ENCODE results near the gene ZFP64. TPM values are rescaled to one million over a fixed set of nuclear protein-coding genes. Genes with fewer than 3 reads are reported as not detected.
"Not testable (repeated sequence)": the region's sequence is repeated elsewhere in the genome, so short reads cannot be mapped to it uniquely, and the experiment has no call there.

The ZFP64 gene
- total RNA-seq, 1 donor from 2014 or later, result 25.5 TPM

DNA sequence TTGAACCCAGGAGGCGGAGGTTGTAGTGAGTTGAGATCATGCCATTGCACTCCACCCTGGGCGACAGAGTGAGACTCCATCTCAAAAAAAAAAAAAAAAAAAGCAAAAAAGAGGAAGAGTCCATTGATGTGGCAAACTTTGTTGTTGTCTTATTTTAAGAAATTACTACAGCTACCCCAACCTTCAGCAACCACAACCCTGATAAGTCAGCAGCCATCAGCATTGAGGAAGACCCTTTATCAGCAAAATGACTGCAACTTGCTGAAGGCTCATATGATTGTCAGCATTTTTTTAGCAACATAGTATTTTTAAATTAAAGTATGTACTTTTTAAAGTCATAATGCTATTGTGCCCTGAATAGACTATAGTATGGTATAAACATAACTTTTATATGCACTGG is 48.8 kb downstream of the ZFP64 start:
- no peaks in the 10 kb centered on the region for H3K9me3 Mint-ChIP-seq
- H3K27me3 Mint-ChIP-seq (ENCODE audit: low read depth), result no peaks in the 10 kb centered on the region
- no peaks in the 10 kb centered on the region for H3K4me1 Mint-ChIP-seq
- no peak overlapping the region for H3K4me3 Mint-ChIP-seq
- H3K36me3 Mint-ChIP-seq (ENCODE audit: low read depth), result peaks cover 17% of the 10 kb centered on the region
- DNase-seq (ENCODE audit: low read depth, low spot score), result no peak
- no peak overlapping the region for H3K27ac Mint-ChIP-seq (ENCODE audit: unreplicated experiment)
- TF ChIP-seq, protein P1, sequence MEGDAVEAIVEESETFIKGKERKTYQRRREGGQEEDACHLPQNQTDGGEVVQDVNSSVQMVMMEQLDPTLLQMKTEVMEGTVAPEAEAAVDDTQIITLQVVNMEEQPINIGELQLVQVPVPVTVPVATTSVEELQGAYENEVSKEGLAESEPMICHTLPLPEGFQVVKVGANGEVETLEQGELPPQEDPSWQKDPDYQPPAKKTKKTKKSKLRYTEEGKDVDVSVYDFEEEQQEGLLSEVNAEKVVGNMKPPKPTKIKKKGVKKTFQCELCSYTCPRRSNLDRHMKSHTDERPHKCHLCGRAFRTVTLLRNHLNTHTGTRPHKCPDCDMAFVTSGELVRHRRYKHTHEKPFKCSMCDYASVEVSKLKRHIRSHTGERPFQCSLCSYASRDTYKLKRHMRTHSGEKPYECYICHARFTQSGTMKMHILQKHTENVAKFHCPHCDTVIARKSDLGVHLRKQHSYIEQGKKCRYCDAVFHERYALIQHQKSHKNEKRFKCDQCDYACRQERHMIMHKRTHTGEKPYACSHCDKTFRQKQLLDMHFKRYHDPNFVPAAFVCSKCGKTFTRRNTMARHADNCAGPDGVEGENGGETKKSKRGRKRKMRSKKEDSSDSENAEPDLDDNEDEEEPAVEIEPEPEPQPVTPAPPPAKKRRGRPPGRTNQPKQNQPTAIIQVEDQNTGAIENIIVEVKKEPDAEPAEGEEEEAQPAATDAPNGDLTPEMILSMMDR (conservative IDR thresholded peaks at IDR 0.05), result no peak

DNA sequence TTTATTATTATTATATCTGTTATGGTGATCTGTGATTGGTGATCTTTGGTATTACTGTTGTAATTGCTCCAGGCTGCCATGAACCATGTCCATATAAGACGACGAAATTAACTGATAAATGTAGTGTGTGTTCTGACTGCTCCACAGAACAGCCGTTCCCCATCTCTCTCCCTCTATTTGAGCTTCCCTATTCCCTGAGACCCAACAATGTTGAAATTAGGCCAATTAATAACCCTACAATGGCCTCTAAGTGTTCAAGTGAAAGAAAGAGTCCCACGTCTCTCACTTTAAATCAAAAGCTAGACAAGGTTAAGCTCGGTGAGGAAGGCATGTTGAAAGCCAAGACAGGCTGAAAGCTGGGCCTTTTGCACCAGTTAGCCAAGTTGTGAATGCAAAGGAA is 51.6 kb downstream of the ZFP64 start:
- Mint-ChIP-seq H3K36me3 (ENCODE audit: low read depth) (peaks cover 17% of the 10 kb centered on the region), H3K27ac (ENCODE audit: unreplicated experiment) (no peak overlapping the region), H3K9me3 (peaks cover 3% of the 10 kb centered on the region), H3K4me3 (no peak overlapping the region), H3K27me3 (ENCODE audit: low read depth) (no peaks in the 10 kb centered on the region), H3K4me1 (no peaks in the 10 kb centered on the region)
- TF ChIP-seq, protein P1 (conservative IDR thresholded peaks at IDR 0.05), result no peak
- no peak for DNase-seq (ENCODE audit: low read depth, low spot score)

DNA sequence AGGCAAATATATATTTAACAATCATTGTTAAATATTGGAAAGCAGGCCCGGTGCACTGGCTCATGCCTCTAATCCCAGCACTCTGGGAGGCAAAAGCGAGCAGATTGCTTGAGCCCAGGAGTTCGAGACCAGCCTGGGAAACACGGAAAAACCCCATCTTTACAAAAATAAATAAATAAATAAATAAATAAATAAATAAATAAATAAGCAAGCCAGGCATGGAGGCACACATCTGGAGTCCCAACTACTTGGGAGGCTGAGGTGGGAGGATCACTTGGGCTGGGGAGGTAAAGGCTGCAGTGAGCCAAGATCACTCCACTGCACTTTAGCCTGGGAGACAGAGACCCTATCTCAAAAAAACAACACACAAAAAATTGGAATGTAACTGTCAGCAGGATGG is 53.7 kb downstream of the ZFP64 start:
- Mint-ChIP-seq H3K27ac (ENCODE audit: unreplicated experiment) (no peak overlapping the region), H3K4me1 (no peaks in the 10 kb centered on the region), H3K27me3 (ENCODE audit: low read depth) (no peaks in the 10 kb centered on the region), H3K9me3 (peaks cover 3% of the 10 kb centered on the region), H3K4me3 (no peak overlapping the region), H3K36me3 (ENCODE audit: low read depth) (peaks cover 16% of the 10 kb centered on the region)
- TF ChIP-seq, protein P1 (conservative IDR thresholded peaks at IDR 0.05), result no peak
- no peak for DNase-seq (ENCODE audit: low read depth, low spot score)

DNA sequence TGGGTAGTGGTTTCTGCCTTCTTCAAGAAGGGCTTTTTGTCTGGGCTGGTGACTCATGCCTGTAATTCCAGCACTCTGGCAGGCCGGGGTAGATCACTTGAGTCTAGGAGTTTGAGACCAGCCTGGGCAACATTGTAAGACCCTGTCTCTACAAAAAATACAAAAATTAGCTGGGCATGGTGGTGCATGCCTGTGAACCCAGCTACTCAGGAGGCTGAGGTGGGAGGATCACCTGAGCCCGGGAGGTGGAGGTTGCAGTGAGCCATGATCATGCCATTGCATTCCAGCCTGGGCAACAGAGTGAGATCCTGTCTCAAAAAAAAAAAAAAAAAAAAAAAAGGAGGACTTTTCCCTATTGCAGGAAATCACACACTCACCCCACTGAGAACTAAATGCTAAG is 57.9 kb downstream of the ZFP64 start:
- not testable (repeated sequence) for H3K27ac Mint-ChIP-seq (ENCODE audit: unreplicated experiment); H3K36me3 Mint-ChIP-seq (ENCODE audit: low read depth); H3K4me1 Mint-ChIP-seq; H3K4me3 Mint-ChIP-seq; DNase-seq (ENCODE audit: low read depth, low spot score); H3K27me3 Mint-ChIP-seq (ENCODE audit: low read depth); H3K9me3 Mint-ChIP-seq

GRCh38 chr20:52132337-52132736 is 59.2 kb downstream of the ZFP64 start:
- Mint-ChIP-seq H3K4me1 (no peaks in the 10 kb centered on the region), H3K9me3 (peaks cover 3% of the 10 kb centered on the region), H3K27ac (ENCODE audit: unreplicated experiment) (no peak overlapping the region), H3K36me3 (ENCODE audit: low read depth) (peaks cover 8% of the 10 kb centered on the region), H3K4me3 (no peak overlapping the region), H3K27me3 (ENCODE audit: low read depth) (no peaks in the 10 kb centered on the region)
- TF ChIP-seq, protein P1 (conservative IDR thresholded peaks at IDR 0.05), result no peak
- no peak for DNase-seq (ENCODE audit: low read depth, low spot score)

DNA sequence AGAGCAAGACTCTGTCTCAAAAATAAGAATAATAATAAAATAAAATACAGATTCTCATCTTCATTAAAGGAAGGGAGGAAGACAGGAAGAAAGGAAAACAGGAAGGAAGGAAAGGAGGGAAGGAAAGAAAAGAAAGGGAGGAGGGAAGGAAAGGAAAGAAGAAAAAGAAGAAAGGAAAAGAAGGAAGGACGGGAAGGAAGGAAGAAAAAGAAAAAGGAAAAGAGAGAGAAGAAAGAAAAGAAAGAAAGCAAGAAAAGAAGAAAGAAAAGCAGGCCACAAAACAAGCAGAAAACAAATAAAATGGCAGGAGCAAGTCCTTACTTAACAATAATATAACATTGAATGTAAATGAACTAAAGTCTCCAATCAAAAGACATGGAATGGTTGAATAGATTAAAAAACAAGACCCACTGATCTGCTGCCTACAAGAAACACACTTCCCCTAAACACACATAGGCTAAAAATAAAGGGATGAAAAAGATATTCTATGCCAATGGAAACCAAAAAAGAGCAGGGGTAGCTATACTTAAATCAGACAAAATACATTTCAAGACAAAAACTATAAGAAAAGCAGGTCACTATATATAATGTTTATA is 60.4 kb downstream of the ZFP64 start:
- no peak for DNase-seq (ENCODE audit: low read depth, low spot score)
- no peaks in the 10 kb centered on the region for H3K27me3 Mint-ChIP-seq (ENCODE audit: low read depth)
- TF ChIP-seq, protein P1 (conservative IDR thresholded peaks at IDR 0.05), result no peak
- peaks cover 2% of the 10 kb centered on the region for H3K9me3 Mint-ChIP-seq
- H3K27ac Mint-ChIP-seq (ENCODE audit: unreplicated experiment), result no peak overlapping the region
- H3K4me1 Mint-ChIP-seq, result no peaks in the 10 kb centered on the region
- no peak overlapping the region for H3K4me3 Mint-ChIP-seq
- peaks cover 8% of the 10 kb centered on the region for H3K36me3 Mint-ChIP-seq (ENCODE audit: low read depth)

Data from neural crest cell (in vitro differentiated cells).